NCI-H524 treated with DMSO at 0.1 percent for 48 hours (cell line): ENCODE results near the gene SCUBE1.
A peak's percentile ranks its signal among the peaks of the same experiment; 100 is the strongest.

Experiments
- DNase-seq: peaks from one replicate; lab custom pipeline; 2025; lab: John Stamatoyannopoulos, UW

Gene SCUBE1

DNA sequence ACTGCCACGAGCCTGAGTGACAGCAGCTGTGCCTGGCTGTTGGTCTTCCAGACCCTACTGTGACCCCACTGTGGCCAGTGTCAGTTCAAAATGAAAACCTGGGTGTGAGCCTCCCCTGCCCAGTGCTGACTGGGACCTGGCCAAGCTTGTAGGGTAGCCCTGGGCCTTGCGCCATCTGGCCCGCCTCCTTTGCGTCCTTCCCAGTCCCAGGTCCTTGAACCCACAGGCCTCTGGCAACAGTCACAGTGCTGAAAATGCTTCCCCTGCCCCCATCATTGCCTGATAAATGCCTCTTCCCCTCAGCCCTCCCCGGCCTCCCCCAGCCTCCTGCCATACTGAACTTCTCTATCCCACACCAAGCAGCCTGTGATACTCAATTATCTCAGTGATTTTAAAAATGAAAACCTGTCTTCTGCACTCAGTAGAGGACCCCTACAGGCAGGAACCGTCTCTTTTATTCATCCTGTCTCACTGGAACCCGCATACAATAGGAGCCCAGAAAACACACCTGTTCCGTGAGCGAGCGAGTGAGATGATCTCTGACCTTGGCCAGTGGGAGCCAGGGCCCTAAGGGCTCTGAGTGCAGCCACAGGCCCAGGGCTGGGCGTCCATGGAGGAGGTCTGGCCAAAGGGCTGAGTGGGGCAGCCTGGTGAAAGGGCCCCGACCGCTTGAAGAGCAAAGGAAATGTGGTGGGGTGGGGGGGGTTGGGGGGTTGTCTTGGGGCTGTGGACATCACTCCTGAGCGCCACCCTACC is 106.6 kb downstream of the SCUBE1 start:
- DNase-seq, result no peak

DNA sequence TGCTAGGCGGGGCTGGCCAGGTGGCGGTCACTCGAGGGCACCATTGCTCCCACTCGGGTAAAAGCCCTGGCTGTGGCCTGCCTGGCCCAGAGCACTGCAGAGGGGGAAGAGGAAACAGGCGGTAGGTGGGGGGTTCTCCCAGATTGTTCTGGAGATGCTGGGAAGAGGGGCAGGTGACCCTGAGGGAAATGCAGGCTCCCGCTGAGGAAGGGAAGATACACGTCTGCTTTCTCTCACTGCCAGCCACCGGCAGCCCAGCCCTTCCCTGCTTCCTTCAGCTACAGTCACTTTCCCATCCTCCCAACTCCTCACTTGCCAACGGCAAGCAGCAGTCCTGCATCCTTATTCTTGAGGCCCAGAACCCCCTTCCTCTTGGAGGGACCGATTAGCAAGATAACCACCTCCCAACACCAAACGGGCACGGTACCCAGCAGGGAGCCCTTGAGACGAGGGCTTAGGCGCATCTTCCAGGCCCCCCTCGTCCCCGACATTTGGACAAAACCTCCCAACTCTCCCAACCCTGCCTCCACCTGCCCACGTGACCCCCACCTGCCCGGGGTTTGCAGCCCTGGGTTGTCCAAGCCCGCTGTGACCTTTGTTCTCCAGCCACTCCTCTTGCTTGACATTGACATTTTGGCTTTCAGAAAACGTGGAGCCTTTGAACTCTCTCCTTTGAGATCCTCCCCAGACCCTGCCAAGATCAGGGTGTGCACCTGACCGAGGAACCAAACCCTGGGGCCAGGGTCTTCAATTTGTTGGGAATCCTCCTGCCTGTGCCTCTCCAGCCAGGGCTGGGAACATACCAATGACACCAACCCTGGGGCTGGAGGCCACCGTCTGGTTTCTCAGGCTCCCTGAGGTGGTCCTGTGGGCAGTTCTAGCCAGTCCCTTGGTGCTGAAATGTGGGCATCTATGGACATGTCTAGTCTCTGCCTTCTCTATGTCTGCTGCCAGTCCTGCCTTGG is 107.4 kb downstream of the SCUBE1 start:
- no peak for DNase-seq

DNA sequence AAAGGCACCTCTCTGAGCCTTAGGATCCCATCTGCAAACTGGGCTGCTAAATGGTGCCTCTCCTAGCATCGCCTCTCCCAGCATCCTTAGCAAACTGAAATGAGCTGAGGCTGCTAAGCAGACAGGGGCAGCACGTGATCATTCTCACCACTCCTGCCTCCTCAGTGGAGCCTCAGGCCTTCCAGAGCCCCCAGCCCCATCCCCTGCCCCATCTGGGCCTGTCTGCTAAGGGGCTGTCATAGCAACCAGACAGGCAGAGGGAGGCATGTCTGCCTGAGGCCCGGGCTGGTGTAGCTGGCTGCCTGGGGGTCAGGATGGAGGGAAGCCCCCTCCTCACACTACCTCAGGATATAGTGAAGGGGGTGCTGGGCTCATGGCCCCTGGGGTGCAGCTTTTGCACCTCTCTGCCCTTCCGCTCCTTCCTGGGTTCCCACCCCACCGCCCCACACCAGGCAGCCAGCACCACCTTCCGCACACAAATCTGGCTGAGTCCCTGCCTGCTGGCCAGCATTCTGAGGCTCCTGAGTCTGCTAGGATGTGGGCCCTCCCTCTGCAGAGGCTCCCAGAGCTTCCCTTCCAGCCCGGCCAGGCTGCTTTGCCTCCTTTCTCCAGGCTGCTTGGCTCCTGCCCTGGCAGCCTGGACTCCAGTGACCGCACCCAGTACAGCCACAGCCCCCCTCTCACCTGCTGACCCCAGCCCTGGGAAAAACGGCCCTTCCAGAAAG is 108.7 kb downstream of the SCUBE1 start:
- DNase-seq, result no peak

DNA sequence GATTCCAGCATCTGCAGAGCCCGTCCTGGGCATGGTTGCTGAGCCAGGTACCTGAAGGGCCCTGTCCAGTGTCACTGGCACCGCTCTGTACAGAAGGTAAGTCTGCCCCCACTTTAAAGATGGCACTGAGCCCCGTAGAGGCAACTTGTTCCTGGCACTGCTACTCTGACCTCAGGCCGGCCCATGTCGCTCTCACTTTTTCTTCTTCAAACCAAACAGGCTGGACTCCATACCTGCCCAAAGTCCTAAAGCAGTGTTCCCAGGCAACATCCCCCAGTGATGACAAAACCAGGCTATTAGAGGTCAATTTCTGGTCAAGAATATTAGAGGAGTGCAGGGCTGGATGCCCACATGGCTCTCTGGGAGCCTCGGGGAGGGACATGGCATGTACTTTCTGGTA is 109.6 kb downstream of the SCUBE1 start:
- DNase-seq, result no peak

DNA sequence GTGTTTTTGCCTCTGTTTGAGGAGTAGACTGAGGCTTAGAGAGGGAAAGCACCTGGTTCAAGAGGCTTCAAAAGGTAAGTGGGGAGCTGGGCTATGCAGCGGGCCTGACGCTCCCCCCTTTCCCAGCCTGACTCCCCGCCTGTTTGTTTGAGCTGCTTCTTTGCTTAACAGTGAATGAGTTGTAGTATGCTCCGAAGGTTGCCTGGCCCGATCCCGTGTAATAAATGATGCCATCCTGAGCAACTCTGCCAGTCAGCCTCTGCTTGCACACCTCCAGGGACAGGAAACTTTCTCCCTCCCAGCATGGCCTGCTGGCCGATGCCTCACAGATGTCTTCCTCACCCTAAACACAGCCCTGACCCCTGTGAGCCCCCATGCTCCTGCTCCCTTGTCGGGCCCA is 110.7 kb downstream of the SCUBE1 start:
- DNase-seq, result no peak

DNA sequence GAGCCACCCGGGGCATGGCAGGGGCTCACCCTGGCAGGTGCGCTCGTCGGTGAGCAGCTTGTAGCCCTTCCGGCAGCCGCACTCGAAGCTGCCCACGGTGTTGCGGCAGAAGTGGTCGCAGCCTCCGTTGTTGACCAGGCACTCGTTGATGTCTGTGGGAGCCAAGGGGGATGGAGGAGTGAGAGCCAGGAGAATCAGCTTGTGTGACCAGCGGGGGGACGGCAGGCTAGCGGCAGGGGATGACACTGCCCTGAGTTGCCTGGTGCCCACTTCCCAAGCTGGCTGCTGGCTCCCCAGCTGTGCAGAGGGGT is 111.5 kb downstream of the SCUBE1 start:
- no peak for DNase-seq

DNA sequence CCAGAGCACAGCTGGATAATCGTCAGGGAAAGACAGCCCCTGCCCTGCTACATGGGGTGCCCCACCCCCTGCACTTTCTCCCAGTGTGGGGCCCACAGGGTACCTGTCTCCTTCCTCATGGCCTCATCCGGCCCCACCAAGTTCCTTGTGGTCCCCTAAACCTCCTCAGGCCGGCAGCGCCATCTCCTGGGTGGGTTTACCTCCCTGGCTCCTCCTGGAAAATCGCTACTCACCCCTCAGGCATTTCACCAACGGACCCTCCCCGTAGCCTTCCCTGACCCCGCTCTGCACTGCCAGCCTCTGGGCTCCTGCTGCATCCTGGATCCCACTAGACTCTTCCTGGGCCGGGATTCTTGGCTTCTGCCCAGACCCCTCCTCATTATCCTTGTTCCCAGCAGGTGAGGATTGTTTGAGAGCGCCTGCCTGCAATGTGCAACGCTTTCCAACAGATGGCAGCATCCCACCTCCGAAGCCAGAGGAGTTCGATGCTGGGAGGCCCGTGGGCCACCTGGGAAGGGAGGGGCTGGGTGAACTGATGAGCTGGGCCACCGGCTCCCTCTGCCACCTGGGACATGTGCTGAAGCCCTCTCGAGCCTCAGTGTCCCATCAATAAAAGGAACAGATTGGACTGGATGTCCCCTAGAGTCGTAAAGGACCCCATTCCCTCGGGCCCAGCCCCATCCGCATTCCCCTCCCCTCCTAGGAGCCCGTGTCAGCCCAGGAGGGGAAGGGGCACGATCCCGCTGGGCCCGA is 112.0 kb downstream of the SCUBE1 start:
- peak; percentile 20 for DNase-seq

DNA sequence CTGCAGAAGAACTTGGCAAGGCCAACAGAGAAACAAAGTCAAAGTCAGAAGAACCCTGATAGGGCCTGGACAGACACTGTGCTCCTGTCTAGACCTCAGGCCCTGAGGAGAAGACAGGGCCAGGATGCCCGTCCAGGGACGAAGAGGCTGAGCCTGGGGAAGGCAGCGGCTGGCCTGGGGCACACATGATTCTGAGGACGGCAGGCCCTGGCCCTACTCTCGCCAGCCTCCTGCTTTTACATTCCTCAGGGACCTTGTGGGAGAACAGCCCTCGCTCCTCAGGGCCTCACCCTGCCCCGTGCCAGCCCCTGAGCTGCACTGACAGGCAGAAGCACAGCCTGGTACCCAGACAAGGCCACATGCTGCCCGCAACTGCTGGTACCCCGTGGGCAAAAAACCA is 112.6 kb downstream of the SCUBE1 start:
- DNase-seq, result no peak

DNA sequence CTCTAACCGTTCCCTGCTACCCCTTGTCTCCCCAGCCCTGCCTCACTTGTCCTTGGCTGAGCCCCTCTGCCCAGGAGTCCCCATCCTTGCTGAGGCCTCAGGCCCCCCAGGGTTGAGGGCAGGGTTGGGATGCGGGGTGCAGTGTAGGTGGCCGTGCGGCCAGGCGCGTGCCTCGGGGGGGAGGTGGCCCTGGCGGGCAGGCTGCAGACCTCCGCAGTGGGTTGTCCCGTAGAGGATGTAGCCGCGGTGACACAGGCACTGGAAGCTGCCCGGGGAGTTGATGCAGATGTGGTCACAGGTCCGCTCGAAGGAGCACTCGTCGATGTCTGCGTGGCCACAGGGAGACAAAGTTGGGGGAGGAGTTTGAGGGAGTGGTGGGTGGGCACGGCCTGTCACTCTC is 114.3 kb downstream of the SCUBE1 start:
- no peak for DNase-seq

DNA sequence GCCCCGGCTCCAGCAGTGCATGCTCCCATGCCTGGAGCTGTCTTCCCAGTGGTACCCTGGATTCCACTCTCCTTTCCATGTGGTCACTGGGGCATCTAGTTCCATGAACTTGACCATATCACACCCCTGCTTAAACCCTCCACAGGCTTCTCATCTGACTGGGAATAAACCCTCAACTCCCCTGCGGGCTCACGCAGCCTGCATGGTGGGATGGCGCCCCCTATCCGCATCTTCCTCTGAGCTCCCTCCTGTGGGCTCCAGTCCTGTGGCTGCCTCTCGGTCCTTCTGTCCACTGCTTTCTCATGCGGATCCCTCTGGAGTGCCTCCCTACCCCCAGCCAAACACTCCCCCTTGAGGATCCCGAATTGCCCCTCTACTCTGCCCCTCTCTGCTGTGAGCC is 114.8 kb downstream of the SCUBE1 start:
- peak; percentile 1 for DNase-seq

DNA sequence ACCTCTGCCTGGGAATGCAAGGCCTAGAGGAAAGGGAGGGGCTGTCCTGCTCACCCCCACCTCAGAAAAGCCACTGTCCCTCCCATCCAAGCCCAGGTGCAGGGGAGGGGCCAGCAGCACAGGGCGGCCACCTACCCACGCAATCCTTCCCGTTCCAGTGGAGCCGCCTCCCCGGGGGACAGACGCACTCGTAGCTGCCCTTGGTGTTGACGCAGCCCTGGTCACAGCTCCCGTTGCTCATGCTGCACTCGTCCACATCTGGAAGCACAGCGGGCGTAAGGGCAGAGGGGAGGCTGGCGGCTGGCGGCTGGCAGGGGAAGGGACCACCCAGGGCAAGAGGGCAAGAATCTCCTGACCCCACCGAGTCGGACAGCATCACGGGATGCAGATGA is 115.9 kb downstream of the SCUBE1 start:
- DNase-seq, result no peak

DNA sequence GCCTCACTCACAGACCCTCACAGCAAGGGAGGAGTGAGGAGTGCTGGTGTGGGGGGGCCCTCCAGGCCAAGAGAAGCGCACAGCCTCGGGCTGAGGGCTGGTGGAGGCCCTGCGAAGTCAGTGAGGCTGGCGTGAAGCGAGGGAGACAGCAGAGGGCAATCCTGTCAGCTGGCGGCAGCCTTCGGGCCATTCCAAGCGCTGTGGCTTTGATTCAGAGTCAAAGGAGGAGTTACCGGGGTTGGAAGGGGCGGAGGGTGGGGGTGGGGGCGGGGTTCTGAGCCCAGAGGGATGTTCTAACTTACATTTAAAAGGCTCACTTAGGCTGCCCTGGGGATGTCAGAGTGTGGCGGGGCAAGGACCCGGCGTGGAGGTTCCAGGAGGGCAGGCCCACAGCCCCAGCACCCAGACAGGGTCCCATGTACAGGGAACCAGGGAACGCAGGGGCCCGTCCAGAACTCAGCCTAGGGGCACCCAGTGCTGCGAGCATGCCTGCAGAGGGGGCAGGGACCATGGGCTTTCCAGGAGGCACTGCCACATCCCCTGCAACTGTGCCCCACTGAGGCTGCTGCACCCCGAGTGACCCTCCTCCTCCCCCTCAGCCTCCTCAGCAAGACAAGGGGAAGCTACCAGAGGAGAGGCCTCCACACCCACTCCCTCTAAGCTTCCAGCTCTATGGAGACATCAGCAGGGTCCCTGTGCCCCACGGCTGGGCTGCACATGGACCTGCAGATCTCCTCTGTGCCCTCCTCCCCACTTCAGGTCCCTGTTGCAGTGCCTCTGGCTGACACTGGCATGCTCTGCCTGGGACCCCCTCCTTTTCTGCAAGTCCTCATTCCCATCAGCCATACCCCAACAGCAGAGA is 116.6 kb downstream of the SCUBE1 start:
- no peak for DNase-seq

DNA sequence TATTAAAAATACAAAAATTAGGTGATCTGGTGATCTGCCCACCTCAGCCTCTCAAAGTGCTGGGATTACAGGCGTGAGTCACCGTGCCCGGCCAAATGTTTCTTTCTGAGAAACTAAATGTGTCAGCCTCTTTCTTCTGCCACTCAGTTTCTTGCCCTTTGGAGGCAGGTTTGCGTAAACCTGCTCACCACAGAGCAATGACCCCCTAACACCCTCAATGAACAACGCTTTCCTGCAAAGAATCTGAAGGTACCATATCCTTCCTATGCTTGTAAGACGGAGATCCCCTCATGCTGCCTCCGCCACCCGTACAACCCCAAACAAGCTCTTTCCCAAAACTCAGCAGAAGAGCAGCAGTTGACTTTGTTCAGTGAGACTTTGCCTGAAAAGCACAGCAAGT is 117.6 kb downstream of the SCUBE1 start:
- no peak for DNase-seq

DNA sequence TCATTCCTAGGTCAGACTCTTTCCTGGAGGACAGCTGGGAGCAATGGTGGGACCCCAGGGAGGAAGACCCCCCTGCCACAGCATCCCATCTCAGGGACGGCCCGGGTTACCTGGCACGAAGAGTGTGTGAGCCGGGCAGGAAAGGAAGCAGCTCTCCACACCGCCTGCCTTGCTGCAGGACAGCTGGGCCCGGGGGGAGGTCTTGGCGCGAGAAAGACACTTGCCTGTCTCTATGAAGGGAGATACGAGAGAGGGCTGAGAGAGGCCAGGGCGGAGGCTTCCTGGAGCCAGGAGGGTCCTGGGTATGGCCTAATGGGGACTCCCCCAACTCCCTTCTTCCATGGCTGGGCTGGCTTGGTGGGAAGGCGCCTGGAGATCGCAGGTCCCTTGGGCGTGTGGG is 120.2 kb downstream of the SCUBE1 start:
- DNase-seq, result no peak

DNA sequence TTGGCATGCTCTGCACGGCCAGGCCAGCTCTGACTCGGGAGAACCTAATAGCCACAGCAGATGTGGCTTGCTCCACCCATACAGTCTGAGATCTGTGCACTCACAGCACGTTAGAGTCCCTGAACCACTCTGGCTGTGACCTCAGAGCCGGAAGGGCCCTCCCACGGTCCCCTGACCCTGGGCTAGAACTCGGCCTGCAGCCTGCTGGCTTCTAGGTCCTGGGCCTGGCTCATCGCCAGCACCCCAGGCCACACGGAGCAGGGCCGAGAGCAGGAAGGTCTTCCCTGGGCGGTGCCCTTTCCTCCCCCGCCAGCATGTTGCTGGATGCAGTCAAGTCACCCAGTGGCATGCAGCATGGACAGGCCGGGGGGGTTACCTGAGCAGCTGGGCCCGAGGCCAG is 120.9 kb downstream of the SCUBE1 start:
- DNase-seq, result no peak

DNA sequence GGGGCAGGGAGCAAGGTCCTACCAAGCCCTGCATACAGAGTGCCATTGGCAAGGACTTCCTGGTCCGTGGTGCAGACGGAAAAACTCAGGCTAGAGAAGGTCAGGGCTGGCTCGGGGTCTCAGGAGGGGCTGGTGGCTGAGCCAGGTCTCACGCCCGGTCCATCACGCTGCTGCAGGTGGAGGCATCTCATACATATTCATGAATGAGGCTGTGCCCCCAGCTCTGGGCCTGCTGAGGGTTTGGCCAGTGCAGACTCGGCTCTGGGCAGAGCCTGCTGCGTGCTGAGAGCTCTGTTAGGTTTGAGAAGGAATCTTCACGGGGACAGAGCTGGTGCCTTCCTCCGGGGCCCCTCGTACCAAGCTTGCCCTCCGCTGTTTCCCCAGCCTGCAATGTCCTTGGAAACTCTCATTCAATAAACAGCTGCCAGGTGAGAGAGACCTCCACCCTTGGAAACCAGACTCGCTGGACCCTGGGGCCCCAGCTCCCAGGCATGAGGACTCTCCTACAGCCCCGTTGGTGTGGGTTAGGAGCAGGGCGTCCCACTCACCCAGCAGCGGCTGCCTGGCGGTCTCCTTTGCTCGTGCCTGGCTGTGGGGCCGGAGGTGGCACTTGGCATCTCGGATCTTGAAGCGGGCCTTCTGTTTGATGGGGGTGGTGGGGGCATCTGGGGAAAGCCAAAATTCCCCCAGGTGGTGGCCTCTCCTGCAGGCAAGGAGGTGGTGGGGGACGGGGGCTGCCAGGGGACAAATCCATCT is 122.4 kb downstream of the SCUBE1 start:
- no peak for DNase-seq

DNA sequence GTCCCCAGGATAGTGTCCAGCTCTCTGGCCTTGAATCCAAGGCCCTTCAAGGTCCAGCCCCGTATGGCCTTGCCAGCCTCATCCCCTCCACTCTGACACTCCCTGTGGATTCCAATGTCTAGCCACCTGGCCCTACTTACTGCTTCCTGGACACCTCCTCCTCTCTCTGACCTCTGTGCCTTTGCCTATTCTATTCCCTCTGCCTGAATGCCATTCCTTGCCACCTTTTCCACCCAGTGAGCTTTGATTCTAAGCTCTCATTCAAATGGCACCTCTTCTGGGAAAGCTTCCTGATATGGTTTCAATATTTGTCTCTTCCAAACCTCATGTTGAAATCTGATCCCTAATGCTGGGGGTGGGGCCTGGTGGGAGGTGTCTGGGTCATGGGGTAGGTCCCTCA is 124.4 kb downstream of the SCUBE1 start:
- no peak for DNase-seq

DNA sequence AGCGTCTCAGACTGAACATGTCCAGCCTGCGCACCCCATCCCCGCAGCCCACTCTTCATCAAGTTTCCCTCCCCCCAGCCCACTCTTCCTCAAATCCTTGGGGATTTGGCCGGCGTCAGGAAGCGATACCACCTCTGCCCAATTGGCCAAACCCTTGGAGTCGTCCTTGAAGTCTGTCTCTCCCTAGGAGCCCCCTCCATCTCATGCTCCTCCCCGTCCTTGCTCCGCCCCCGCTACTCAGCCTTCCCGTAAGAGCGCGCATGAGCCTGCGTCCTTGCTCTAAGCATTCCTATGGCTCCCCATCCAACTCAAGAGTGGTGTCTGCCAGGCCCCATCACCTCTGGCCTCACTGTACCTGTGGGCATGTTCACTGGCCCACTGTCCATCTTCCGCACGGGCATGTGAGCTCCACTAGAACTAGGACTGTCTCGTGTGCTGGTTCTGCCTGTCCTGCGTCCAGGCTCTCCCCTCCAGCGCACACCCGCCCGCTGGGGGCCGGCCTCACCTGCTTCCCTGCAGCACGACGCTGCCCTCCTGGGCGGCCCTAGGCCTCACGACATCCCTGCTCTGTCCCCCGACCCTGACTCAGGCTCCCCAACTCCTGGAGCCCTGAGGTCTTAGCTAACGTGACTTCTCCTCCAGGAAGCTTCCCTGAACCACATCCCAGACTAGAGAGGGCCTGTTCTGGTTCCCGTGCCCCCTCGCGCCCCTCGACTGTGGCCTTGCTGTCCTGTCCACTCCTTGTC is 125.7 kb downstream of the SCUBE1 start:
- no peak for DNase-seq

DNA sequence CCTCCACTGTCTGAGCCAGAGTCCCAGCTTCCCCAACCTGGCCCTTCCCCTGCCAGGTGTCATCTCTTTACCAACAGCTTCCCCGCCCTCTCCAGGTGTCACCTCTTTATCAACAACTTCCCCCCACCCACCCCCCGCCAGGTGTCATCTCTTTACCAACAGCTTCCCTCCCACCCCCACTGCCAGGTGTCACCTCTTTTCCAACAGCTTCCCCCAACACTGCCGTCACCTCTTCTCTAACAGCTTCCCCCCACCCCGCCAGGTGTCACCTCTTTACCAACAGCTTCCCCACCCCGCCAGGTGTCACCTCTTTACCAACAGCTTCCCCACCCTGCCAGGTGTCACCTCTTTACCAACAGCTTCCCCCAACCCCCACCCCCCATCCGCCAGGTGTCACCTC is 126.4 kb downstream of the SCUBE1 start:
- DNase-seq, result no peak

DNA sequence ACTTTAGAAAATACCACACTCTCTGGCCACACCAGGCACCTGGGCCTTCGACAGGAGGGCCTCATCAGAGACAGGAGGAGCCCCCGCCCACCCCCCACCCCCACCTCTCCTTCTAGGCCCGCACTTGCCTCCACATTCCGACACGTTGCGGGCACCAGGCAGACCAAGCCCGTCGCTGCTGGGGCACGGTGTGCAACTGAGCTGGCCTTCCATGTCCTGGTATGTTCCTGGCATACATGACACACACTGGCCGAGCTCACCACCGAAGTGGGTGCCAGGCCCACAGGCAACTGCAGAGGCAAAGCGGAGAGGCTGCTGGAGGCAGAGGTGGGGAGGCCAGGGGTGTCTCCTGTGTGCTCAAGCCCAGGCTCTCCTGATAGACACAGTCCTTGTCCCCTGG is 129.2 kb downstream of the SCUBE1 start:
- no peak for DNase-seq
